H9 (cell line): Measurements from ENCODE around the gene ABCG1. TPM values are rescaled to one million over a fixed set of nuclear protein-coding genes. Genes with fewer than 3 reads are reported as not detected.

Source experiments
- DNase-seq: peaks from one replicate; pipeline ENCODE4 v3.0.0-alpha.2; 2017
- H2AFZ ChIP-seq: one replicate; pipeline ENCODE4 v1.6.1; 2013; ENCODE audit warnings: mild to moderate bottlenecking, low read length, control low read depth, moderate library complexity
- H2AK5ac ChIP-seq: 2 replicates; pipeline ENCODE4 v1.6.1; 2013; ENCODE audit warnings: low read length, control low read depth, mixed read lengths; ENCODE audit not compliant: insufficient read length
- H2BK120ac ChIP-seq: one replicate; pipeline ENCODE4 v1.6.1; 2013; ENCODE audit warnings: low read depth, mild to moderate bottlenecking, low read length, control low read depth, inconsistent platforms; ENCODE audit not compliant: poor library complexity, severe bottlenecking
- H2BK12ac ChIP-seq: 2 replicates; pipeline ENCODE4 v1.6.1; 2013; ENCODE audit warnings: low read length, control low read depth, mixed read lengths, low read depth; ENCODE audit not compliant: insufficient read length
- H2BK15ac ChIP-seq: 2 replicates; pipeline ENCODE4 v1.6.1; 2013; ENCODE audit warnings: low read depth, low read length, control low read depth
- H2BK20ac ChIP-seq: one replicate; pipeline ENCODE4 v1.6.1; 2013; ENCODE audit warnings: low read depth, mild to moderate bottlenecking, low read length, control low read depth, inconsistent platforms; ENCODE audit not compliant: poor library complexity, severe bottlenecking
- H2BK5ac ChIP-seq: 2 replicates; pipeline ENCODE4 v1.6.1; 2013; ENCODE audit warnings: low read length, control low read depth, mixed read lengths; ENCODE audit not compliant: insufficient read length
- H3K14ac ChIP-seq: 2 replicates; pipeline ENCODE4 v1.6.1; 2013; ENCODE audit warnings: low read length, control low read depth; ENCODE audit not compliant: insufficient read depth
- H3K18ac ChIP-seq: 2 replicates; pipeline ENCODE4 v1.6.1; 2013; ENCODE audit warnings: low read depth, mild to moderate bottlenecking, mixed read lengths, low read length, control low read depth; ENCODE audit not compliant: insufficient read length
- H3K23ac ChIP-seq: 2 replicates; pipeline ENCODE4 v1.6.1; 2013; ENCODE audit warnings: low read length, control low read depth, mixed read lengths, low read depth; ENCODE audit not compliant: insufficient read length
- H3K23me2 ChIP-seq: 2 replicates; pipeline ENCODE4 v1.6.1; 2013; ENCODE audit warnings: low read depth, mild to moderate bottlenecking, mixed read lengths, low read length, control low read depth; ENCODE audit not compliant: insufficient read length, poor library complexity, severe bottlenecking
- H3K27ac ChIP-seq: 2 replicates; pipeline ENCODE4 v1.5.1; 2013; ENCODE audit warnings: low read length, control low read depth, mixed read lengths, low read depth; ENCODE audit not compliant: insufficient read length
- H3K27me3 ChIP-seq: 2 replicates; pipeline ENCODE4 v1.6.1; 2013; ENCODE audit warnings: low read length, control low read depth, inconsistent platforms; ENCODE audit not compliant: insufficient read depth
- H3K4ac ChIP-seq: 2 replicates; pipeline ENCODE4 v1.6.1; 2013; ENCODE audit warnings: low read depth, mild to moderate bottlenecking, control low read depth, inconsistent platforms, low read length, moderate library complexity
- H3K4me1 ChIP-seq: 2 replicates; pipeline ENCODE4 v1.6.1; 2013; ENCODE audit warnings: low read length, control low read depth, inconsistent platforms; ENCODE audit not compliant: insufficient read depth
- H3K4me2 ChIP-seq: 2 replicates; pipeline ENCODE4 v1.6.1; 2013; ENCODE audit warnings: low read length, control low read depth, mixed read lengths; ENCODE audit not compliant: insufficient read length, insufficient read depth
- H3K56ac ChIP-seq: 2 replicates; pipeline ENCODE4 v1.6.1; 2013; ENCODE audit warnings: low read depth, mild to moderate bottlenecking, mixed read lengths, low read length, control low read depth; ENCODE audit not compliant: insufficient read length
- H3K79me1 ChIP-seq: 2 replicates; pipeline ENCODE4 v1.6.1; 2013; ENCODE audit warnings: low read depth, mild to moderate bottlenecking, moderate library complexity, low read length, control low read depth, inconsistent platforms; ENCODE audit not compliant: insufficient read depth, poor library complexity, severe bottlenecking
- H3K79me2 ChIP-seq: 2 replicates; pipeline ENCODE4 v1.6.1; 2013; ENCODE audit warnings: low read length, control low read depth, inconsistent platforms; ENCODE audit not compliant: insufficient read depth
- H3K9ac ChIP-seq: 2 replicates; pipeline ENCODE4 v1.6.1; 2013; ENCODE audit warnings: low read length, control low read depth, mixed read lengths; ENCODE audit not compliant: insufficient read length; ENCODE audit errors: extremely low read depth
- H3K9me3 ChIP-seq: one replicate; pipeline ENCODE4 v1.6.1; 2013; ENCODE audit warnings: low read depth, low read length, inconsistent platforms; ENCODE audit not compliant: control insufficient read depth
- H3T11ph ChIP-seq: one replicate; pipeline ENCODE4 v1.6.1; 2013; ENCODE audit warnings: mild to moderate bottlenecking, low read length, control low read depth, inconsistent platforms
- H4K20me1 ChIP-seq: one replicate; pipeline ENCODE4 v1.6.1; 2013; ENCODE audit not compliant: control insufficient read depth, insufficient read length, insufficient read depth
- H4K5ac ChIP-seq: 2 replicates; pipeline ENCODE4 v1.6.1; 2013; ENCODE audit warnings: low read depth, mild to moderate bottlenecking, mixed read lengths, low read length, control low read depth; ENCODE audit not compliant: insufficient read length
- H4K8ac ChIP-seq: replicated peaks from 2 replicates; pipeline ENCODE4 v1.6.1; 2013; ENCODE audit warnings: low read length, control low read depth, mixed read lengths, low read depth; ENCODE audit not compliant: insufficient read length
- H4K91ac ChIP-seq: 2 replicates; pipeline ENCODE4 v1.6.1; 2013; ENCODE audit warnings: low read depth, mild to moderate bottlenecking, moderate library complexity, mixed read lengths, low read length, control low read depth; ENCODE audit not compliant: insufficient read length
- H3K27ac Mint-ChIP-seq, 3 experiments: 2 replicates in 2 of 3; 3 replicates in 1 of 3; pipeline ENCODE4 v1.8.0; 2020 to 2021; ENCODE audit warnings: mixed read lengths in 3 of 3, mild to moderate bottlenecking in 1 of 3, moderate library complexity in 1 of 3
- H3K27me3 Mint-ChIP-seq: 2 replicates; pipeline ENCODE4 v1.8.0; 2021; ENCODE audit warnings: low read depth, mild to moderate bottlenecking, moderate library complexity, mixed read lengths
- H3K36me3 Mint-ChIP-seq, 3 experiments: 2 replicates in 2 of 3; 3 replicates in 1 of 3; pipeline ENCODE4 v1.8.0; 2020 to 2021; ENCODE audit warnings: low read depth in 3 of 3, mixed read lengths in 3 of 3; ENCODE audit not compliant: insufficient read depth in 1 of 3
- H3K4me1 Mint-ChIP-seq, 2 experiments: 2 replicates each; pipeline ENCODE4 v1.8.0; 2020; ENCODE audit warnings: mixed read lengths in 2 of 2
- H3K4me3 Mint-ChIP-seq, 2 experiments: 2 replicates in 1 of 2; 3 replicates in 1 of 2; pipeline ENCODE4 v1.8.0; 2020 to 2021; ENCODE audit warnings: mild to moderate bottlenecking in 2 of 2, mixed read lengths in 2 of 2, moderate library complexity in 1 of 2
- H3K9me3 Mint-ChIP-seq, 2 experiments: 2 replicates in 1 of 2; 3 replicates in 1 of 2; pipeline ENCODE4 v1.8.0; 2020; ENCODE audit warnings: mild to moderate bottlenecking in 2 of 2, mixed read lengths in 2 of 2, moderate library complexity in 1 of 2
- WGBS: extraction: QIAGEN DNeasy Blood & Tissue Kit; methylation state at CpG from one replicate; pipeline ENCODE4 v1.1.7; 2013; ENCODE audit warnings: missing lambda C conversion rate, low lambda C conversion rate, mixed read lengths; ENCODE audit not compliant: insufficient read length; ENCODE audit errors: extremely low coverage; 5-methylcytosine and 5-hydroxymethylcytosine counted together
- total RNA-seq: library from RNA; stranded (reverse); gene quantifications from 2 replicates; pipeline ENCODE4 v1.2.1, GENCODE V29; 2021
- TF ChIP-seq, protein P1 (sequence below): fragments of 200-600 bp; sonication (generic); conservative IDR thresholded peaks from 3 replicates; pipeline ENCODE4 v1.8.0; 2021; ENCODE audit warnings: antibody characterized with exemption, mild to moderate bottlenecking

ABCG1 gene
- total RNA-seq, 1 experiment from 2014 or later, result 0.83 TPM

DNA sequence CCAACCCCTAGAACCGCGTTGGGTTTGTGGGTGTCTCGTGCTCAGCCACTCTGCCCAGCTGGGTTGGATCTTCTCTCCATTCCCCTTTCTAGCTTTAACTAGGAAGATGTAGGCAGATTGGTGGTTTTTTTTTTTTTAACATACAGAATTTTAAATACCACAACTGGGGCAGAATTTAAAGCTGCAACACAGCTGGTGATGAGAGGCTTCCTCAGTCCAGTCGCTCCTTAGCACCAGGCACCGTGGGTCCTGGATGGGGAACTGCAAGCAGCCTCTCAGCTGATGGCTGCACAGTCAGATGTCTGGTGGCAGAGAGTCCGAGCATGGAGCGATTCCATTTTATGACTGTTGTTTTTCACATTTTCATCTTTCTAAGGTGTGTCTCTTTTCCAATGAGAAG, 77.6 kb downstream of the ABCG1 start:
- Histone ChIP-seq H4K8ac (no peak overlapping the region), H3K23me2 (no peaks in the 10 kb centered on the region), H4K20me1 (no peaks in the 10 kb centered on the region), H3T11ph (no peak overlapping the region), H3K9me3 (no peaks in the 10 kb centered on the region), H3K27me3 (no peaks in the 10 kb centered on the region), H3K18ac (no peak overlapping the region), H3K9ac (no peak overlapping the region), H4K5ac (no peak overlapping the region), H2BK120ac (no peak overlapping the region), H2BK20ac (no peak overlapping the region), H3K4me1 (no peaks in the 10 kb centered on the region), H3K56ac (no peak overlapping the region), H4K91ac (no peak overlapping the region), H3K27ac (no peak overlapping the region), H3K4me2 (no peak overlapping the region), H2BK5ac (no peak overlapping the region), H3K79me2 (no peaks in the 10 kb centered on the region), H3K23ac (no peak overlapping the region), H2BK15ac (no peak overlapping the region), H3K4ac (no peak overlapping the region), H3K79me1 (no peaks in the 10 kb centered on the region), H2AFZ (no peak overlapping the region), H2AK5ac (no peak overlapping the region), H3K14ac (no peak overlapping the region), H2BK12ac (no peak overlapping the region)
- peaks cover 16 to 20% of the 10 kb centered on the region in 2 experiments for H3K4me1 Mint-ChIP-seq
- no peak overlapping the region for H3K27ac Mint-ChIP-seq
- H3K9me3 Mint-ChIP-seq, result no peaks in the 10 kb centered on the region
- TF ChIP-seq, protein P1, sequence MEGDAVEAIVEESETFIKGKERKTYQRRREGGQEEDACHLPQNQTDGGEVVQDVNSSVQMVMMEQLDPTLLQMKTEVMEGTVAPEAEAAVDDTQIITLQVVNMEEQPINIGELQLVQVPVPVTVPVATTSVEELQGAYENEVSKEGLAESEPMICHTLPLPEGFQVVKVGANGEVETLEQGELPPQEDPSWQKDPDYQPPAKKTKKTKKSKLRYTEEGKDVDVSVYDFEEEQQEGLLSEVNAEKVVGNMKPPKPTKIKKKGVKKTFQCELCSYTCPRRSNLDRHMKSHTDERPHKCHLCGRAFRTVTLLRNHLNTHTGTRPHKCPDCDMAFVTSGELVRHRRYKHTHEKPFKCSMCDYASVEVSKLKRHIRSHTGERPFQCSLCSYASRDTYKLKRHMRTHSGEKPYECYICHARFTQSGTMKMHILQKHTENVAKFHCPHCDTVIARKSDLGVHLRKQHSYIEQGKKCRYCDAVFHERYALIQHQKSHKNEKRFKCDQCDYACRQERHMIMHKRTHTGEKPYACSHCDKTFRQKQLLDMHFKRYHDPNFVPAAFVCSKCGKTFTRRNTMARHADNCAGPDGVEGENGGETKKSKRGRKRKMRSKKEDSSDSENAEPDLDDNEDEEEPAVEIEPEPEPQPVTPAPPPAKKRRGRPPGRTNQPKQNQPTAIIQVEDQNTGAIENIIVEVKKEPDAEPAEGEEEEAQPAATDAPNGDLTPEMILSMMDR, result no peak
- WGBS, result no CpG with 5 or more reads among the region's 7 CpGs
- H3K36me3 Mint-ChIP-seq, result no peaks in the 10 kb centered on the region
- no peak for DNase-seq
- H3K4me3 Mint-ChIP-seq, result no peak overlapping the region
- H3K27me3 Mint-ChIP-seq, result peaks cover 6% of the 10 kb centered on the region
